OCI-LY7 (cell line): Measurements from ENCODE around the gene GDF11. TPM values are rescaled to one million over a fixed set of nuclear protein-coding genes. Genes with fewer than 3 reads are reported as not detected.

Source experiments
- BruUV-seq: library from RNA; stranded (reverse); fragments of 400-500 nt; replicated peaks from 2 replicates; lab custom pipeline; 2021; lab: Mats Ljungman, UMichigan
- CTCF ChIA-PET: fragments of 300-600 bp; sonication (Branson Sonifier 250); formaldehyde crosslinking; loops from one replicate; lab custom pipeline; 2022; ENCODE audit warnings: antibody characterized with exemption; ENCODE audit not compliant: unreplicated experiment; lab: Charles Lee
- POLR2A ChIA-PET: fragments of 300-600 bp; sonication (Branson Sonifier 250); formaldehyde crosslinking; loops from one replicate; lab custom pipeline; 2022; ENCODE audit warnings: antibody characterized with exemption; lab: Charles Lee
- DNase-seq: peaks from one replicate; pipeline ENCODE4 v3.0.0-alpha.2; 2015; ENCODE audit warnings: low spot score
- H2AFZ ChIP-seq: fragments of 200-600 bp; sonication (generic), shearing (Covaris generic); 2 replicates; pipeline ENCODE4 v1.6.1; 2014; ENCODE audit warnings: mild to moderate bottlenecking, antibody characterized with exemption, low read length, moderate library complexity
- H3K27ac ChIP-seq: fragments of 200-600 bp; sonication (generic); 2 replicates; pipeline ENCODE4 v1.5.1; 2014; ENCODE audit warnings: mixed run types, low read depth, mild to moderate bottlenecking, moderate library complexity, low read length, inconsistent platforms; ENCODE audit not compliant: poor library complexity, severe bottlenecking
- H3K36me3 ChIP-seq: fragments of 200-600 bp; sonication (generic); 2 replicates; pipeline ENCODE4 v1.6.1; 2014; ENCODE audit warnings: mild to moderate bottlenecking, antibody characterized with exemption, low read length, moderate library complexity, mixed read lengths; ENCODE audit not compliant: insufficient read depth
- H3K4me1 ChIP-seq: fragments of 200-600 bp; sonication (generic); 2 replicates; pipeline ENCODE4 v1.5.1; 2014; ENCODE audit warnings: mild to moderate bottlenecking, low read length; ENCODE audit not compliant: insufficient read depth, poor library complexity, severe bottlenecking
- H3K4me2 ChIP-seq: fragments of 200-600 bp; sonication (generic); 2 replicates; pipeline ENCODE4 v1.6.1; 2014; ENCODE audit warnings: mild to moderate bottlenecking, low read length
- H3K4me3 ChIP-seq: fragments of 200-600 bp; sonication (generic); 2 replicates; pipeline ENCODE4 v1.5.1; 2014; ENCODE audit warnings: mild to moderate bottlenecking, low read depth, low read length; ENCODE audit not compliant: poor library complexity, severe bottlenecking
- H3K79me2 ChIP-seq: fragments of 200-600 bp; sonication (generic); 2 replicates; pipeline ENCODE4 v1.6.1; 2016; ENCODE audit warnings: low read depth, mild to moderate bottlenecking, low read length, moderate library complexity, mixed read lengths; ENCODE audit not compliant: insufficient read depth
- H3K9me2 ChIP-seq: fragments of 200-600 bp; sonication (generic); 2 replicates; pipeline ENCODE4 v1.6.1; 2016; ENCODE audit warnings: mild to moderate bottlenecking, low read length, mixed read lengths; ENCODE audit not compliant: insufficient read depth
- H3K9me3 ChIP-seq: fragments of 200-600 bp; sonication (generic); 2 replicates; pipeline ENCODE4 v1.6.1; 2014; ENCODE audit warnings: mild to moderate bottlenecking, mixed run types, low read length, mixed read lengths
- H4K20me1 ChIP-seq: fragments of 200-600 bp; sonication (generic); 2 replicates; pipeline ENCODE4 v1.6.1; 2014; ENCODE audit warnings: mild to moderate bottlenecking, antibody characterized with exemption, low read length, moderate library complexity, mixed read lengths; ENCODE audit not compliant: insufficient read depth
- CTCF ChIP-seq: fragments of 200-600 bp; sonication (generic); conservative IDR thresholded peaks from 2 replicates; pipeline ENCODE4 v1.5.1; 2014; ENCODE audit warnings: mild to moderate bottlenecking, antibody characterized with exemption, low read length, moderate library complexity, mixed read lengths
- EZH2phosphoT487 ChIP-seq: fragments of 200-600 bp; sonication (generic); IDR thresholded peaks from 2 replicates; pipeline ENCODE4 v1.6.1; 2018; ENCODE audit warnings: low read depth, borderline replicate concordance, mild to moderate bottlenecking, mixed run types, antibody characterized with exemption, low read length, moderate library complexity, mixed read lengths
- intact Hi-C: fragments of 100-400 bp; cut with micrococcal nuclease; formaldehyde crosslinking; loops from one replicate; pipeline ENCODE4 v1.10.0; 2022; ENCODE audit not compliant: unreplicated experiment
- total RNA-seq, 2 experiments: library from RNA; depleted of rRNA in 1 of 2; stranded (reverse); fragments of >200 nt in 1 of 2; shearing (Covaris generic) in 1 of 2; gene quantifications; 2 replicates each; pipeline ENCODE4 v1.2.3, GENCODE V29; 2014 to 2022

The GDF11 gene
- total RNA-seq, 2 experiments from 2014 or later = 5.2 to 19.9 TPM

DNA sequence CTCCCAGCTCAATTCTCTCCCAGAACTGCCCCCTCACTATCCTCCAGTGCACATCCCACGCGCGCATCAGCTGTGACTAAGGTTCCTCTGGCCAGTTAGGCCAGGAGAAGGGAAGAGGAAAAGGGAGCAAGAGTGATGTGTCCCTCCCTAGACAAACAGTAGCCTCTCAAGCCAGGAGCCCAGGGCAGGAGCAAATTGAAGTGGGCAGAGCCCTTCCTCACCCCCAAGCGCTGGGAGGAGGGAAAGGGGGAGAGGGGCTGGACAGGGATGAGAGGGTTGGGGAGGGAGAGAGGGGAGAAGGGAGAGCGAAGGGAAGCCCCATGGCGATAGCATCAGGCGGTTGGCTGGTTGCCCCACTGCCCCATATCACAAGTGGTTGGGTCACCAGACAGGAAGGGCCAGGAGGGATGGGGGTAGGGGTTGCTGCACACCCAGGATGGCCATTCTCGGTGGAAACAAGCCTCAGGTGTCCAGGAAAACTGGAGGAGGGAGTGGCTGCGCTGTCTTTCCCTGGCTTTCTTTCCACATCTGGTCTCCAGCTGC lies 15.2 kb upstream of the GDF11 start:
- Histone ChIP-seq H3K4me3 (peak overlapping the region; percentile 77), H3K9me3 (no peaks in the 10 kb centered on the region), H2AFZ (peak overlapping the region; percentile 87; the same call in 1 of the 2 replicates), H3K36me3 (peaks cover 37% of the 10 kb centered on the region), H3K4me2 (peak overlapping the region; percentile 91), H3K4me1 (peaks cover 29% of the 10 kb centered on the region), H3K9me2 (no peaks in the 10 kb centered on the region), H4K20me1 (no peaks in the 10 kb centered on the region), H3K27ac (peak overlapping the region; percentile 67), H3K79me2 (peaks cover 8% of the 10 kb centered on the region; the same call in 1 of the 2 replicates)
- BruUV-seq = no TSS peak
- ChIA-PET POLR2A (no interaction called here), CTCF (no interaction called here)
- TF ChIP-seq CTCF = no peak
- TF ChIP-seq EZH2phosphoT487 = no peak
- no peak for DNase-seq
- intact Hi-C loops = no loop called here

DNA sequence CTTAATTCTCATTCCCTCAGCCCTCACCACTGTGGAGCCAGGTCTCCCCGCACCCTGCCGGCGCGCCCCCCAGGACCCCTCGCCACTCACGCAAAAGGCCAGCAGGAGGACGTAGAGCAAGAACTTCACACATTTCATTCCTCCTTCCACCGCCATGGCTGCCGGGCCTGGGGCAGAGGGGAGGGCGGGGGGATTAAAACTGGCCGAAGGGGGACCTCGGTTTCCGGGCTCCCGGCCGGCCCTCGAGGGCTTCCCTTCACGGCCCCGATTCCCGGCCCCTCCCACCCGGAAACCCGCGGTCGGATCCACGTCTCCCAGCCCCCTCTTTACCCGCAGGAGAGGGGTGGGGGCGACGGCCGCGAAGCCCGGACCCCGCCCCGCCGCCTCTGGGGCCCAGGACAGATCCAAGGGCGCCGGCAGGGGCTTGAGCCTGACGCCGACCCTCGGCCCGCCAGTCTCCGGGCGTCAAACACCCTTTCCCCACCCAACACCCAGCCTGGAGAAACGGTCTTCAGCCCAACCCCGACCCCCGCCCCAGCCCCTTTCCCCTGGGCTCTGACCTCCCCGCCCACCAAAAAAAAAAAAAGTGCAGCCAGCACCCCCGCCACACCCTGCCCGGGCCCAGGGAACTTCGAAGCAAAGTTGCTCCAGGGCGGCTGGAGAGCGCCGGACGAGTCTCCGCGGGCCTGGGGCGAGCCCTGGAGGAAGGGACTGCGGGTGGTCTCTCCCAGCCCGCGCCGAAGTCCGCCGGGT lies 14.6 kb upstream of the GDF11 start:
- H3K9me2 ChIP-seq = no peaks in the 10 kb centered on the region
- peaks cover 8% of the 10 kb centered on the region; the same call in 1 of the 2 replicates for H3K79me2 ChIP-seq
- POLR2A ChIA-PET = interaction anchor here (0.7 to 2.3 kb wide), 4 partner anchors 10 to 923 kb away, joined by 3 to 16 read pairs (median 8); no protein-coding TSS in a partner anchor
- BruUV-seq = no TSS peak
- H4K20me1 ChIP-seq = no peaks in the 10 kb centered on the region
- DNase-seq = peak; percentile 59
- no peaks in the 10 kb centered on the region for H3K9me3 ChIP-seq
- no peak for TF ChIP-seq EZH2phosphoT487
- no peak for TF ChIP-seq CTCF
- intact Hi-C loops = no loop called here
- peak overlapping the region; percentile 77 for H3K4me3 ChIP-seq
- H3K27ac ChIP-seq = peak overlapping the region; percentile 67
- H2AFZ ChIP-seq = peak overlapping the region; percentile 87; the same call in 1 of the 2 replicates
- peaks cover 31% of the 10 kb centered on the region; the same call in 1 of the 2 replicates for H3K36me3 ChIP-seq
- peak overlapping the region; percentile 91 for H3K4me2 ChIP-seq
- CTCF ChIA-PET = interaction anchor here (2.0 kb wide), 1 partner anchor 11 kb away, joined by 19 read pairs; no protein-coding TSS in a partner anchor
- peaks cover 29% of the 10 kb centered on the region for H3K4me1 ChIP-seq
